Subcutaneous abdominal adipose tissue (tissue), 5 donors: ENCODE results near the gene HSPA8.

Experiments used
- H3K27ac ChIP-seq: one replicate; pipeline ENCODE4 v1.7.0; 2013; ENCODE audit warnings: low read depth, mild to moderate bottlenecking, inconsistent platforms, low read length, moderate library complexity
- H3K27me3 ChIP-seq, 5 donors: one replicate each; pipeline ENCODE4 v1.7.0; 2013; ENCODE audit warnings: low read length in 5 of 5, inconsistent platforms in 1 of 5; ENCODE audit not compliant: control insufficient read depth in 5 of 5, insufficient read depth in 4 of 5
- H3K36me3 ChIP-seq, 5 donors: one replicate each; pipeline ENCODE4 v1.7.0; 2013; ENCODE audit warnings: low read length in 5 of 5; ENCODE audit not compliant: control insufficient read depth in 5 of 5, insufficient read depth in 5 of 5
- H3K4me1 ChIP-seq, 5 donors: one replicate each; pipeline ENCODE4 v1.7.0; 2013; ENCODE audit warnings: low read length in 5 of 5, mild to moderate bottlenecking in 3 of 5, moderate library complexity in 1 of 5; ENCODE audit not compliant: control insufficient read depth in 5 of 5, insufficient read depth in 5 of 5
- H3K4me3 ChIP-seq, 5 donors: one replicate each; pipeline ENCODE4 v1.7.0; 2013; ENCODE audit warnings: low read length in 5 of 5, low read depth in 1 of 5
- H3K9ac ChIP-seq, 5 donors: one replicate each; pipeline ENCODE4 v1.7.0; 2013; ENCODE audit warnings: low read length in 5 of 5, mild to moderate bottlenecking in 4 of 5, moderate library complexity in 3 of 5
- H3K9me3 ChIP-seq, 5 donors: one replicate each; pipeline ENCODE4 v1.7.0; 2013; ENCODE audit warnings: low read length in 5 of 5; ENCODE audit not compliant: control insufficient read depth in 5 of 5
- donor health status: healthy.
- donor health status: healthy.
- donor health status: healthy.
- donor health status: healthy.
- donor health status: healthy.

Gene HSPA8

DNA sequence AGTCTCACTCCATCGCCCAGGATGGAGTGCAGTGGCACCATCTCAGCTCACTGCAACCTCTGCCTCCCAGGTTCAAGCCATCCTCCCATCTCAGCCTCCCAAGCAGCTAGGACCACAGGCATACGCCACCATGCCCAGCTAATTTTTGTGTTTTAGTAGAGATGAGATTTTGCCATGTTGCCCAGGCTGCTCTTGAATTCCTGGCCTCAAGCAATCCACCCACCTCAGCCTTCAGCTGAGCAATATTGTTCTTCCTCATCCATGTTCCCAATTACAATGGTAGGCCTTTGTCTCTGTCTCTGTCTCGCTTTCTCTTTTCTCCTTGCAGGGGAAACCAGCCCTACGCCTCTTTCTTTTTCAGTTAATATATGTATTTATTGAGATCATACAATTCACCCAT lies 10.3 kb downstream of the HSPA8 start:
- Histone ChIP-seq H3K4me1 (peaks cover 0 to 8% (median 3%) of the 10 kb centered on the region in 5 donors), H3K4me3 (no peak overlapping the region), H3K9ac (no peak overlapping the region), H3K9me3 (no peaks in the 10 kb centered on the region), H3K27ac (no peak overlapping the region), H3K36me3 (peaks cover 12 to 33% (median 23%) of the 10 kb centered on the region in 5 donors), H3K27me3 (no peaks in the 10 kb centered on the region)

- Histone ChIP-seq H3K4me3 (no peak overlapping the region), H3K9me3 (no peaks in the 10 kb centered on the region), H3K27me3 (no peaks in the 10 kb centered on the region), H3K9ac (no peak overlapping the region), H3K27ac (no peak overlapping the region), H3K4me1 (peaks cover 0 to 4% (median 3%) of the 10 kb centered on the region in 5 donors), H3K36me3 (peaks cover 11 to 28% (median 18%) of the 10 kb centered on the region in 5 donors)
Observed at GRCh38 chr11:123051146-123051545, 10.8 kb downstream of the HSPA8 start.

- H3K27ac ChIP-seq: no peak overlapping the region
- H3K4me1 ChIP-seq: no peaks in the 10 kb centered on the region
- H3K9me3 ChIP-seq: no peaks in the 10 kb centered on the region
- no peak overlapping the region for H3K9ac ChIP-seq
- no peak overlapping the region for H3K4me3 ChIP-seq
- H3K27me3 ChIP-seq: no peaks in the 10 kb centered on the region
- H3K36me3 ChIP-seq: peaks cover 0 to 4% (median 0%) of the 10 kb centered on the region in 5 donors
Observed at GRCh38 chr11:123047947-123048293, 14.0 kb downstream of the HSPA8 start.

DNA sequence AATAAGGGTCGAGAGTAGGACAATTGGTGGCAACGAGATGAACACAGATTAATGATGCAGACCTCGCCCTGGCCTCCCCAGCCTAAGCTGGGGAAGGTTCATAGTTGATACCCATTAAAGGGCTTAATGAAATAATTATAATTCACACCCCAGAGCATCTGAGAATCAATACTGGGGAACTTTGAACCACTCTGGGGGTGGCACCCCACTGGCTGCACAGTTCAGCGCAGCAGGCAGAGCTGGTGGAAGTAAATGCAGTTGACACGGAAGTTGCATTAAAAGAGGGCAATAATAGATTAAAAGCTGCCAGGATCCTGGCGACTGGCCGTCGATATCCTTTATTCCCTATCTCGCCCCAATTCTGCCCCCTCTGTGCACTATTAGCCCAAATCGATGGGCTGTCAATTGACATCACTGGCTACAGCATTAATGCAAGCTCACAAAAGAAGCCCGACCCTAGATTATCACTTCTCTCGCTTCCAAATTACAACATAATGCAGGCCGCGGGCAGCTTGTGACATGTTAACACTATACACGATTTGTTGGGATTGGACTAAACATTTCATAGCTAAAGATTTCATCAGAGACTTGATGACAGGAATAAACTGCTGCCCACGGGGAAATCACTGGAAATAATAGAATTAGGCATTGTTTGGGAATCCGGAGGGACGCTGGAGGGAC lies 14.5 kb downstream of the HSPA8 start:
- Histone ChIP-seq H3K9ac (no peak overlapping the region), H3K9me3 (no peaks in the 10 kb centered on the region), H3K27me3 (no peaks in the 10 kb centered on the region), H3K36me3 (peaks cover 0 to under 1% (median 0%) of the 10 kb centered on the region in 5 donors), H3K4me3 (no peak overlapping the region), H3K4me1 (no peaks in the 10 kb centered on the region), H3K27ac (no peak overlapping the region)

- Histone ChIP-seq H3K4me3 (no peak overlapping the region), H3K9me3 (no peaks in the 10 kb centered on the region), H3K4me1 (no peaks in the 10 kb centered on the region), H3K27me3 (no peaks in the 10 kb centered on the region), H3K9ac (no peak overlapping the region), H3K27ac (no peak overlapping the region), H3K36me3 (no peaks in the 10 kb centered on the region)
Observed at GRCh38 chr11:123046473-123047259, 15.3 kb downstream of the HSPA8 start.

DNA sequence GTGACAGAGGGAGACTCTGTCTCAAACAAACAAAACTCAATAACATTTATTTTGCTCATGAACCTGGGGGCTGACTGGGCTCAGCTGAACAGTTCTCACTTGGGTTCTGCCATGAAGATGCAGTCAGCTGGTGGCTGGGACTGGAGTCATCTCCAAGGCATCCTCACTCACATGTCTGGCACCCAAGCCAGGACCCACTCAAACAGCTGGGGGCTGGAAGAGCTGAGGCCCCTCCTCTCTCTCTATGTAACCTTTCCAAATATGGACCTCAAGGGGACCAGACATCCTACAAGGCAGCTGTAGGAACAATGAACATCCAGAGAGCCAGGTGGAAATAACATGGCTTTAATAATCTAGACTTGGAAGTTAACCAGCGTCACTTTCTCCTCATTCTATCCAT lies 16.8 kb downstream of the HSPA8 start:
- no peaks in the 10 kb centered on the region for H3K36me3 ChIP-seq

DNA sequence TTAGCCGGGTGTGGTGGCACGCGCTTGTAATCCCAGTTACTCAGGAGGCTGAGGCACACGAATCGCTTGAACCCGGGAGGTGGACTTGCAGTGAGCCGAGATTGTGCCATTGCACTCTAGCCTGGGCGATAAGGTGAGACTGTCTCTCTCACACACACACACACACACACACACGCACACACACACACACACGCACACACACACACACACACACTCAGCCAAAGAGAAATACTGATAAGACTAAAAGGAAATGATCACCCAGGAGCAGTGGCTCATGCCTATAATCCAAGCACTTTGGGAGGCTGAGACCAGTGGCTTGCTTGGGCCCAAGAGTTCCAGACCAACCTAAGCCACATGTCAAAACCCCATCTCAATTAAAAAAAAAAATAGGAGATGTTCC lies 20.8 kb downstream of the HSPA8 start:
- no peaks in the 10 kb centered on the region for H3K4me1 ChIP-seq
- no peaks in the 10 kb centered on the region for H3K27me3 ChIP-seq
- H3K4me3 ChIP-seq: no peak overlapping the region
- no peaks in the 10 kb centered on the region for H3K36me3 ChIP-seq
- no peaks in the 10 kb centered on the region for H3K9me3 ChIP-seq
- no peak overlapping the region for H3K9ac ChIP-seq
- no peak overlapping the region for H3K27ac ChIP-seq

More for the DNA sequence above, 16.8 kb downstream of the HSPA8 start:
- H3K9me3 ChIP-seq: no peaks in the 10 kb centered on the region
- no peaks in the 10 kb centered on the region for H3K27me3 ChIP-seq
- H3K4me1 ChIP-seq: no peaks in the 10 kb centered on the region
- H3K4me3 ChIP-seq: no peak overlapping the region
- no peak overlapping the region for H3K27ac ChIP-seq
- no peak overlapping the region for H3K9ac ChIP-seq

DNA sequence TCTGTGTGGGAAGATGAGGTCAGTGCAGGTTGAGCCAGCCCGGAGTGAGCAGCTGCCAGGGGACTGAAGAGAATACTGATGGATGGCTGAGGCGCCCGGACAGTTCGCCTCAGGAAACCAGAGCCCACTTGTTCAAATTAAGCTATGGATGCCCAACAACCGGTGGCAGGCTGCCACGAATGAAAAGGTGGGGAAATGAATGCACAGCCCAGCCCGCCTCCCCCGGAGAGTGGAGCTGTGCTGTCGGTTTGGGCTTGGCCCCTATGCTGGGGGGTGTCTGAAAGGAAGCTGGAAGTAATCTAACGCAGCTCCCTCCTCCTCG lies 21.9 kb downstream of the HSPA8 start:
- Histone ChIP-seq H3K9ac (no peak overlapping the region), H3K27me3 (no peaks in the 10 kb centered on the region), H3K4me3 (no peak overlapping the region), H3K27ac (no peak overlapping the region), H3K9me3 (no peaks in the 10 kb centered on the region), H3K36me3 (no peaks in the 10 kb centered on the region), H3K4me1 (no peaks in the 10 kb centered on the region)

GRCh38 chr11:123035831-123036230 lies 26.1 kb downstream of the HSPA8 start:
- Histone ChIP-seq H3K9ac (no peak overlapping the region), H3K4me3 (no peak overlapping the region), H3K9me3 (no peaks in the 10 kb centered on the region), H3K27me3 (no peaks in the 10 kb centered on the region), H3K27ac (no peak overlapping the region), H3K4me1 (no peaks in the 10 kb centered on the region), H3K36me3 (no peaks in the 10 kb centered on the region)

DNA sequence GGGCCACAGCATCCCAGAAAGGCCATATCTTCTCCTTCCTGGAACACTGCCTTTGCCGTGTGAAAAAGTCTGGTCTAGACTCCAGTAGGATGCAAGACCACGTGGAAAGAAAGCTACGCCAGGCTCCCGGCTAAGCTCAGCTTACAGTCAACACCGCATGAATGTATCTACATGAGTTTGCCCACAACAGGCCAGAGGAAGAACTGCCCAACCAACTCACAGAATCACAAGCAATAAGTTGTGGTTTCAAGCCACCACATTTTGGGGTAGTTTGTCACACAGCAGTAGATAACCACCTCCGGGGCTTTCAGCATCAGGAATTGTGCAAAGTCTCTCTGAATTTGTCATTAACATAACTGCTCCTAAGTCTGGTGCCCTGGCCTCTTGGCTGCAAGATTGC lies 27.3 kb downstream of the HSPA8 start:
- Histone ChIP-seq H3K27ac (no peak overlapping the region), H3K9ac (no peak overlapping the region), H3K4me1 (no peaks in the 10 kb centered on the region), H3K4me3 (no peak overlapping the region), H3K9me3 (no peaks in the 10 kb centered on the region), H3K36me3 (no peaks in the 10 kb centered on the region), H3K27me3 (no peaks in the 10 kb centered on the region)
